GM19395 (cell line): Measurements from ENCODE around the gene RPL22L1.
"Not testable (repeated sequence)": the region's sequence is repeated elsewhere in the genome, so short reads cannot be mapped to it uniquely, and the experiment has no call there.

Experiments used
- ATAC-seq: cut with Tn5 transposase; IDR thresholded peaks from one replicate; pipeline ENCODE4 v1.9.1; 2021; ENCODE audit warnings: mild to moderate bottlenecking, moderate library complexity; ENCODE audit not compliant: unreplicated experiment

RPL22L1 gene

GRCh38 chr3:170884109-170884930 is 14.3 kb upstream of the RPL22L1 start:
- not testable (repeated sequence) for ATAC-seq

DNA sequence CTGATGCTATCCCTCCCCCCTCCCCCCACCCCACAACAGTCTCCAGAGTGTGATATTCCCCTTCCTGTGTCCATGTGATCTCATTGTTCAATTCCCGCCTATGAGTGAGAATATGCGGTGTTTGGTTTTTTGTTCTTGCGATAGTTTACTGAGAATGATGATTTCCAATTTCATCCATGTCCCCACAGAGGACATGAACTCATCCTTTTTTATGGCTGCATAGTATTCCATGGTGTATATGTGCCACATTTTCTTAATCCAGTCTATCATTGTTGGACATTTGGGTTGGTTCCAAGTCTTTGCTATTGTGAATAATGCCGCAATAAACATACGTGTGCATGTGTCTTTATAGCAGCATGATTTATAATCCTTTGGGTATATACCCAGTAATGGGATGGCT is 8.7 kb upstream of the RPL22L1 start:
- not testable (repeated sequence) for ATAC-seq

- ATAC-seq = not testable (repeated sequence)
Observed at GRCh38 chr3:170877311-170877710, 7.3 kb upstream of the RPL22L1 start.

- no peak for ATAC-seq
Observed at GRCh38 chr3:170876537-170876936, 6.5 kb upstream of the RPL22L1 start.

GRCh38 chr3:170869239-170869590 is 780 bp downstream of the RPL22L1 start:
- no peak for ATAC-seq

GRCh38 chr3:170868577-170869238 is 1.3 kb downstream of the RPL22L1 start:
- ATAC-seq = no peak

GRCh38 chr3:170867143-170867937 is 2.7 kb downstream of the RPL22L1 start:
- no peak for ATAC-seq

- no peak for ATAC-seq
Observed at GRCh38 chr3:170866499-170866898, 3.5 kb downstream of the RPL22L1 start.

DNA sequence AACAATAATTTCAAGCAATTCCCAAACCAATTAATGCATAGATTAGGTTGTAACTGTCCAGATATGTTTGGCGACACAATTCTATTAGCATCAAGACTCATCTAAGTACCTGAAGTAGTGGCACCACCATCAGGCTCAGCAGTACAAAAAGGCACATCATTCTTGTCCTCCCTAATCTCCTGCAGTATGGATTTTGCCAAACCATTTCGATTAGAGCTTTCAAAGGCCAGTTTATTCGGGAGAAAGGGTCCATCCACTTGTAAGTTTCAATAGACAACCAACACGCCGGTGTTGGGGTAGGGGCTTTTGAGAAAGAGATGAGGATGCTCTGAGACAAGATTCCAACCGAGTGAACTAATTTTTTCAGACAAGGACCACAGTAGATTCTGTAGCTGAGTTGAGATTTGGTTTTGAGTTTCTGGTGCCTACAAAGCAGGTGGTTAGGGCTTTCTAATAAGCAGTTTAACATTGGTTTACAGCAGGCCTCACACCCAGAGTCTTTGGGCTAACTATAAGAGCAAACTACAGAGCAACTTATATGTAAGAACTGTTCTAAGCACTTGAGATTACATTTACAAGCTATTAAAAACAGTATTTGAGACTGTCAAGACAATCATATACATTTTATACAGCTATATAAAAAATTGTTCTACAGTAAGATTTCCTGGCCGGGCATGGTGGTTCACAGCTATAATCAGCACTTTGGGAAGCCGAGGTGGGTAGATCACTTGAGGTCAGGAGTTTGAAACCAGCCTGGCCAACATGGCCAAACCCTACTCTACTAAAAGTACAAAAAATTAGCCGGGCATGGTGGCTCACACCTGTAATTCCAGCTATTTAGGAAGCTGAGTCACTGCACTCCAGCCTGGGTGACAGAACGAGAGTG is 4.5 kb downstream of the RPL22L1 start:
- ATAC-seq = no peak

DNA sequence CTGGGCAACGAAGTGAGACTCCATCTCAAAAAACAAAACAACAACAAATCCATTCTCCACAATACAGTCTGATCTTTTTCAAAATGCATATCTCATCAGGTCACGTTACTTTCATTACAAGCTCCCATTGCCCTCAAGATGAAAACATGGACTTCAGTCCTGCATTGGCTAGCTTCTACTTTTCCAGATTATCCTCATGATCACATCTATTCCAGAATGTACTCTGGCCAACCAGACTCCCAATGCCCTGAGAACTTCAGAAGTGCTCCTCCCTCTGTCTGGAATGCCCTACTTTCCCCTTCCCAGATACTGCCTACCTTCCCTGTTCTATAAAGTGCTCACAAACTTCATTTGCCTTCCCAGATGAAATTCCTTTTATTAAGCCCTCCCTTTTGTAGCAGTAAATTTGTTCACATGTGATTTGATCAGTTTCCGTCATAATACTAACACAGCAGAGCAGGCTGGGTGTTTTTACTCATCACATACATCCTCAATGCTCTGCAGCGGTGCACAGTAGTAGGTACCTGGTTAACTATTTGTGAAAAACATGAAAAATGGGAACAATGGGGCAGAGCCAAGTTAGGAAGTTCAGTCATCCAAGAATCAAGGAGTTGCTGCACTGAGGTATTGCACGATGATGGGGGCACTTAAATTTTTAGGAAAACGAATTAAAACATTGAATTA is 5.3 kb downstream of the RPL22L1 start:
- ATAC-seq = no peak

GRCh38 chr3:170863816-170864215 is 6.2 kb downstream of the RPL22L1 start:
- no peak for ATAC-seq

GRCh38 chr3:170862618-170863374 is 7.2 kb downstream of the RPL22L1 start:
- ATAC-seq = no peak

GRCh38 chr3:170858599-170858998 is 11.4 kb downstream of the RPL22L1 start:
- ATAC-seq = no peak

- ATAC-seq = no peak
Observed at GRCh38 chr3:170852324-170852723, 17.7 kb downstream of the RPL22L1 start.

- no peak for ATAC-seq
Observed at GRCh38 chr3:170848292-170848917, 21.6 kb downstream of the RPL22L1 start.

DNA sequence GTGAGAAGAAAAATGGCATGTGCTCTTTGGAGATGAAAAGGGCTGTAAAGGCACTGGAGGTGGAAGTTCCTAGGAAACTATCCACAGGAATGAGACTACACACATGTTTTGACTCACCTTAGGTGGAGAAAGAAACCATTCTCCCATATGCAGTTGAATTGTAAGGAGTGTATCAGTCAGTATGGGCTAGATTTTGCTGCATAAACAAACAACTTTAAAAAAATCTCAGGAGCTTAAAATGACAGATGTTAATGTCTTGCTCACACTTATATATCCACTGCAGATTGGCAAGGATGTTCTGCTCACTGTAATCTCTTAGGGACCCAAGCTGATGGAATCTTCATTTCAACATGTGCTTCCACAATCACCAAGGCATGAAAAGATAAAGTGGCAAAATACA is 25.6 kb downstream of the RPL22L1 start:
- ATAC-seq = no peak

DNA sequence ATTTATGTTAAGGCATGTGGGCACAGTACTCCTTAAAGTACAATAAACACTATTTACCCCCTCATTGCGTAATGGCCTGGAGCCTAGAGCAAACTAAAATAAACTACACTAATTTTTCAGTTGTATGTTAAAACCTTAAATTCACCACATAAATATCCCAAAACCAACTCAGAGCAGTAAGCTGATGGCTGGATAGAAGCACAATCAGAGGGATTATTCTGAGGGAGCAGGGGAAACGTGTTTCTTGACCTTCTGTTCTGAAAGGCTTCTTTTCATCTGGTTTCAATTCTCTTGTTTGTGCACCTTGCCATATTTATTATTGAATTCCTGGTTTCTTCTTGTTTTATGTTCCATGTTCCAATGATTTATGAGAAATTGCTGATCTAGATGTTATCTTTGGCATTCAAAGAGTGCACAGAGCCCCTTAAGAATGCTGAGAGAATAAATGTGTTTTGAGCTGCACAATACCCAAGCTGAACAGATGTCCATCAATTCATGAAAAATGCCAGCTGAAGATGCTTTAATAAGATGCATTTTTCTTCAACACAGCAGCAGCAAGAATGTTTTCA is 29.6 kb downstream of the RPL22L1 start:
- ATAC-seq = no peak

DNA sequence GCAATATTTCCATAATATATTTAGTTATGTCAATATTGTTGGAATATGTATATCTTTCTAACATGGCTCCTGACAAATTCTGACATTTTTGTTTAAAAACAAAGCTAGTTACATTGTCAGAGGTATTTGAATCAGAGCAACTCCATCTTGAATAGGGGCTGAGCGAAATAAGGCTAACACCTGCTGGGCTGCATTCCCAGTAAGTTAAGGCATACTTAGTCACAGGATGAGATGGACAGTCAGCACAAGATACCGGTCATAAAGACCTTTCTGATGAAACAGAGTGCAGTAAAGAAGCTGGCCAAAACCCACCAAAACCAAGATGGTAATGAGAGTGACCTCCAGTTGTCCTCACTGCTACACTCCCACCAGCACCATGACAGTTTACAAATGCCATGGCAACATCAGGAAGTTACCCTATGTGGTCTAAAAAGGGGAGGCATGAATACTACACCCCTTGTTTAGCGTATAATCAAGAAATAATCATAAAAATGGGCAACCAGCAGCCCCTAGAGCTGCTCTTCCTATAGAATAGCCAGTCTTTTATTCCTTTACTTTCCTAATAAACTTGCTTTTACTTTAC is 30.4 kb downstream of the RPL22L1 start:
- no peak for ATAC-seq
